Activated T-helper 1 cell treated with Interleukin-2 at 50 U/mL for 16 hours (primary cell): ENCODE data around the gene RGS14.
"Not testable (repeated sequence)": the region's sequence is repeated elsewhere in the genome, so short reads cannot be mapped to it uniquely, and the experiment has no call there.

Experiments used
- DNase-seq: peaks from one replicate; pipeline ENCODE4 v3.0.0-alpha.2; 2020; ENCODE audit warnings: low read depth

Gene RGS14

DNA sequence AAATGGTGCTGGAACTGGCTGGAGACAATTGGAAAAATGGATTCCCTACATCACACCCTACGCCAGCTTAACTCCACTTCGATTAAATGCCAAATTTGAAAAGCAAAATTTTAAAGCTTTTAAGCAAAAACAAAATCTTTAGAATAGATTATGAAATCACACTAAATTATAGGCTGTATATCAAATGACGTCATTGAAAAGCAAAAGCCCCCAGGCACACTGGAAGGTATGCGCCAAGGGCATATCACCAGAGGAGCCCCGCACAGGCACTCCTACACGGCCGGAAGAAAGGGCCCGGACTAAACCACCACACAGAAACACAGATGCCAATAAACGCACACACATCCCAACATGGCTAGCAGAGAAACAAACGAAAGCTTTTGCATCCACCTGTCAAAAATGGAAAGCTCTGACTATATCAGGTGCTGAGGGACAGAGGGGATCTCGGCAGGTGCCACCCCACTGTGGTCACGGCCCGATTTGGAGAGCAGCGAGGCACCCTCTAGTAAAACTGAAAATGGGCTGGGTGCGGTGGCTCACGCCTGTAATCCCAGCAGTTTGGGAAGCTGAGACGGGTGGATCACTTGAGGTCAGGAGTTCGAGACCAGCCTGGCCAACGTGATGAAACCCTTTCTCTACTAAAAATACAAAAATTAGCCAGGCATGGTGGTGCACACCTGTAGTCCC, 29.0 kb upstream of the RGS14 start:
- no peak for DNase-seq

DNA sequence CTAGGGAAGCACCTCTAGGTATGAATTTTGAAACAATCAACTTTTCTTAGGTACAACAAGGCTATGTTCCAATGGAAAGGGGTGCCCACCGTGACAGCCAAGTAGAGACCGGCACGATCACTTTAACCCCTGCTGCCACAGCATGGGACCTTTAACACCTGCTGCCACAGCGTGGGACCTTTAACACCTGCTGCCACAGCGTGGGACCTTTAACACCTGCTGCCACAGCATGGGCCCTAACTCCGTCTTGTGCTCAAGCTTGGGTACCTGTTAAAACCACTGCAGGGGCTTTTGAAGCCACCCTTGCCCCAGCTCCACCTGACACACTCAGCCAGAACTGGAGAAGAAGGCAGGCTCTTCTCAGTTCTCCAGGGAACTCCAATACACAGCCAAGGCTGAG, 27.8 kb upstream of the RGS14 start:
- no peak for DNase-seq

DNA sequence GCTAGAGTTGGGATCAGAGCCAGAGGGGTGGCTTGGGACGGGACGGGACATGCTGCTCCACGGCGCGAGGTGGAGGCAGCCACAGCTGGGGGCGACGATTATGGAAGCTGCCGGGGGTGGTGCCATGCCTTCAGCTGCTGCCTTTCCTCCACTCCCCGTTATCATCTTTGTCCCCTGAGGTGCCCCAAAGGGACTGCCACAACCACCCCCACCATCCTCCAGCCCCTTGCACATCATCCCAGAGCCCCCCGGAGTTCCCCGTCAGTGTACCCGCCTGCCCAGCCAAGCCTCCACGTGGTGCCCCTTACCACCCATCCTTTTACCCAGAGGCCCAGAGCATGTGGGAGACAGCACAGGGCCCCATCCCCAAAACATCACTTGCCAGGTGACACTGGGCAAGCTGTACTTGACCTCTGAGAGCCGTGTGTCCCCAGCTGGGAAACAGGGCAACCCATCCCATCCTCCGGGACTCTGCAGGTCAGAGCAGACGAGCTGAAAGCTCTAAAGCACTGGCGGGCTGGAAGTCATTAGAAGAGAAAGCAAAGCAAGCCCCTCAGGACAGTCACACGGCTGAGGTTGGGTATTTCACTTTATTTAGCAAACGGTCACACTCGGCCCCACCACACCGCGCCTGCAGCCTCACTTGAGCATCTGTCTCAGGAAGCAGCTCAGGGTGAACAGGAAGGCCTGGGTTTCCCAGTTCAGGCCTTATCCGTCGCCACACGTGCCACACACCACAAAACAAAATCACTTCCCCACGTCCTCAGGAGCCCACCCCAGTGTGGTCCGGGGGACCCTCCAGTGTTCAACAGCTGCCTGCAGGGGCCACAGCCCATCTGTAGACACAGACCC, 26.5 kb upstream of the RGS14 start:
- DNase-seq: no peak

DNA sequence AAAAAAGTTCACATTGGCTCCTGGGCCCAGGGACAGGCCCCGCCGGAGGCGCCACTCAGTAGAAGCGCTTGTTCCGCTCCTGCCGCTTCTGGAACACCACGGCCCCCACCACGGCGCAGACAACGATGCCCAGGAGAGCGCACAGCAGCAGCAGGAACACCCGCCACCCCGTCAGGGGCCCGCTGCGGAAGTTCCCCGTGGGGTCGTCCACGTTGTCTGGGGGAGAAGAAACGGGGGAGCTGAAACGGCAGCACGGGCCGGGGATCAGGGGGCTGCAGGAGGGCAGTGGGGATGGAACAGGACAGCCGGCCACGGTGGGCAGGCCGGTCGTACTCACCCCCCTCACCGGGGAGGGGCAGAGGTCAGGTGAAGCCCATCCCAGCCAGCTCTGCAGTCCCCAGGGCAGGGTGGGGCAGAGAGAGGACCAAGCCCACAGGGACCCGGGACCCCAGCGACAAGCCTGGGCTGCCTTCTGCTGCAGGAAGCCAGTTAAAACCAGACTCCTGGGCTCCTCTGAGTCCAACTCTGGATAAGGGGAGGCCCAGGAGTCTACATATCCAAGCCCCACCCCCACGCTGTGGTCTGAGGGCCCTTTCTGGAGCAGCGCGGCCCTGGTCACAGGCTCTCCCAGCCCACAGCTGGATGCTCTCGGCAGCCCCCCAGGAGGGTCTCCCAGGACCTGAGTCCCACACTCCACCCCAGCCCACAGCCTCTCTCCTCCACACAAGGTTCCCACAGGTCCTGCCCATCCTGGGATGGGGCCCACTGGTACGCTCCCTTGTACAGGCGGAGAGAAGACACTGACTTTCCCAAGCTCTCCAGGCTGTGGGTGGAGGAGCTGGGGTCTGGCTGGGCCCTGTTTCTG, 25.5 kb upstream of the RGS14 start:
- DNase-seq: no peak

DNA sequence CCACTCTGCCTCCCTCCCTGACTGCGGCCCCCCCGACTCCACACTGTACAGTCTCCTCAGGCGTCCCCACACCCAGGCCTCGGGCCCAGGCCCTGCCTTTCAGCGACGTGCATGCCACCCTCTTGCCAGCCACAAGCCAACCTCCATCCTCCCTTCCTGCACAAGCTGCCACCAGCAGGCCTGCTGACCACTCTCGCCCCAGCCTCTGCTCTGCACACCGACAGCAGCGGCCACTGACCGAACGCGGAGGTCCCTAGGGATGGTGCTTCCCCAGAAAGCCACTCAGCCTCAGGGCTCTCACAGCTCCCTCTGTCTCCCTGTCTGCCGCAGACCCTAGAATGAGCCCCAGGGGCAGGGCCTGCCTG, 24.8 kb upstream of the RGS14 start:
- DNase-seq: no peak

DNA sequence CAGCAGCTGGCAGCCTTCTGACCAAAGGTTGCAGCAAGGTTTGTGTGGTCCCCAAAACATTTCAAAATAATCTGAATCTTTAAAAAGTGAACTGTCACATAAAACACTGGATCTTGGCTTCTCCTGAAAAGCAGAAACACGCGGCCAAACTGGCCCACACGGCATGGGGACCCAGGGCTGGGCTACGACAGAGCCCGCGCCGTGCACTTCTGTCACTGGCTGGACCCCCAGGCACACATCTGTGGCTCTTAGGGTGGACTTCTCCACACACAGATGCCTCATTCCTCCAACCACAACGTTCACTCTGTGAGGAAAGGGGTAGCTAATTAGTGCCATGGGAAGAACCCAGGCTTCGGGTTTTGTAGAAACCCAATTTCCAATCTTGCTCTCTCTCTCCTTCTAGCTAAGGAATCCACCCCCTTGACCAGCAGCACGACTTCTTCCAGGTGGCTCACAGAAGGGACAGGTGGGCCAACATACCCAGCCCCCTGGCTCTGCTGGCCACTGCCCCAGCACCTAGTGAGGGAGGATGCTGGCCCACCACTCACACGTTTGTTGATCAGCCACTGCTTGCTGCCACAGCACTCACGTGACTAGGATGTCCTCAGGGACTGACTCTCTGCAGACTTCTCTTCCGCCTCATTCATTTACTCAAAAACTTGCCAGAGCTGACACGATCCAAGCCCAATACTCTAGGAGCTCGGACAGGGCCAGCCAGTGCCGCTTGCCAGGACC, 24.1 kb upstream of the RGS14 start:
- no peak for DNase-seq

DNA sequence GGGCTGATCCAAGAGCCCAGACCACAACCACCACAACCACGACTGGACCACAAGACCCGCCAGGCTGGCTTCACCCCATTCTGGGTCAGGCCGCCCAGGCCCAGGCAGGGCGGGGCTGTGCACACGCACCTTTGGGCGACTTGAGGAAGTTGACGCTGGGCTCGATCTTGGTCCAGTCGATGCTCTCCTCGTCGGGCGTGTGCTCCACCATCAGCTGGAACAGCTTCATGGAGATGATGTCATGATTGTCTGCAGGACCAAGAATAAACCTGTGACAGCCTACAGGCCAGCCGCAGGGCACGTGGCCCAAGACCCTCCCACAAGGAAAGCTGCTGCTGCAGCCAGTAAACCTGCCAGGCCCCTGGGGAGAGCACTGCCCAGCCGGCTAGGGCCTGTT, 23.6 kb upstream of the RGS14 start:
- no peak for DNase-seq

DNA sequence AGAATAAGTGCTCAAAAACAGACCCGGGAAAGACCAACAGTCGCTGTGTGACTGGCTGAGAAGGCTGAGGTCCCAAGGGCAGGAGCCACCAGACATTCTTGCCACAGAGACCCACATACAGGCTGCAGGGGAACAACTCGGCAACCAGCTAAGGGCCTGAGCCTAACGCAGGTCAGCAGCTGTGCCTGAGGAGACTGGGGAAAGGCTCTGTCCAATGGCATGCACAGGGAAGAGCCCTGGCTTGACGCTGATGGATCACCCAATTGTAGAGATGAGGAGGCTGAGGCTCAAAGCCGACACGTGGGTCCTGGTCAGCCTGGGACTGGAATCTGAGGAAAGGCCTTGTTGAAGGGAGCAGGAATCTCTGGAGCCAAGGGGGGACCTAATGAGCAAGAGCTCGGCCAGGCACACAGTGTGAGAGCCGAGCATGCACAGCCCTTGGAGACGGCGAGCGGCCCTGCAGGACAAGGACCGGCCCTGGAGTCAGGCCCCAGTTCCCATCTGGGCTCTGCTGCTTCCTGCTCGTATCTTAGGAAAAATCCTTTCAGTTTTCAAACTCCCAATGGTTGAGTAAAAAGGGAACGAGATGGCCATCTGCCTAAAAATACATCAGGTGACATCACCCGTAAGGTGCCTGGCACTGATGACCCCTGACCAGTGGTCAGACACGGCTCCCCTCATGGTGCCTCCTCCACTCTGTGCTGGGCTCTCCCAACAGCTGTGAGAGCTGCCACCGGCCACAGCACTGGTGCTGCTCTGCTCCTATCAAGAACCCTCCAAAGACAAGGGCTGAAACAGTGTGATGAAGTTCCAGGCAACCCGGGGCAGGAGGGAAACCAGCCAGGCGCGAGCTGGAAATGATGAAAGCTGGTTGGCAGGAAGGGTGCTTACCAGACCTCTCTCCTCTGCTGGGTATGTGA, 22.7 kb upstream of the RGS14 start:
- no peak for DNase-seq

DNA sequence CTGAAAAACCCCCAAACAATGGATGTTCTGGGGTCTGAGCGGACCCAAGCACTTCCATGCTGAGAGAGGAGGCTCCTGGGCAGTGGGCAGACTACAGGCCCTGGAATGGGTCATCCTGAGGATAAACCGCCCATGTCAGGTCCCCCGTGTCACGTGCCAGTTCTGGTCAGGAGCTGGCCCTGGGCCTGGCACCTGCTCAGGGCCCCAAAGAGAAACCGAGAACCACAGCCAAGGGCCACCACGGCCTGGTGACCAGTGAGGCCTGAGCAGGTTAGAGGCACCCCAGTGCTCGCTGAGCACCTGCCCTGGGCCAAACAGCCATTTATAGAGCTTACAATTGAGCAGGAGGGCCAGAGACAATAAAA, 22.0 kb upstream of the RGS14 start:
- no peak for DNase-seq

DNA sequence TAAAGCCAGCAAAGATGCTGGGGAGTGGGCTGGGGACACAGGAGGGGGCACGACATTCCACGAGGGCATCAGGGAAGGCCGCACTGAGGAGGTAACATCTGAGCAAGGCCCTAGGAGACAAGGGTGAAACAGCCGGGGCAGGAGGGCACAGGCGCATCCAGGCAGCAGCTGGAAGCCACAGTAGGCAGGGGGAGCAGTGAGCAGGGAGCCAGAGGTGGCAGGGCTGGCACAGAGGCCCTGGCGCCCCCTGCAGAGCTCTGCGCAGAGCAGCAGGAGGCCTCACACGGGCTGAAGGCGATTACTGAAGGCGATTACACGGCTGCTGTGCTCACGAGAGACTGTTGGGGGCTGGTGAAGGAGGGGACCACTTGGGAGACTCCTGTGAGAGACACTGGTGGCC, 21.6 kb upstream of the RGS14 start:
- DNase-seq: no peak

DNA sequence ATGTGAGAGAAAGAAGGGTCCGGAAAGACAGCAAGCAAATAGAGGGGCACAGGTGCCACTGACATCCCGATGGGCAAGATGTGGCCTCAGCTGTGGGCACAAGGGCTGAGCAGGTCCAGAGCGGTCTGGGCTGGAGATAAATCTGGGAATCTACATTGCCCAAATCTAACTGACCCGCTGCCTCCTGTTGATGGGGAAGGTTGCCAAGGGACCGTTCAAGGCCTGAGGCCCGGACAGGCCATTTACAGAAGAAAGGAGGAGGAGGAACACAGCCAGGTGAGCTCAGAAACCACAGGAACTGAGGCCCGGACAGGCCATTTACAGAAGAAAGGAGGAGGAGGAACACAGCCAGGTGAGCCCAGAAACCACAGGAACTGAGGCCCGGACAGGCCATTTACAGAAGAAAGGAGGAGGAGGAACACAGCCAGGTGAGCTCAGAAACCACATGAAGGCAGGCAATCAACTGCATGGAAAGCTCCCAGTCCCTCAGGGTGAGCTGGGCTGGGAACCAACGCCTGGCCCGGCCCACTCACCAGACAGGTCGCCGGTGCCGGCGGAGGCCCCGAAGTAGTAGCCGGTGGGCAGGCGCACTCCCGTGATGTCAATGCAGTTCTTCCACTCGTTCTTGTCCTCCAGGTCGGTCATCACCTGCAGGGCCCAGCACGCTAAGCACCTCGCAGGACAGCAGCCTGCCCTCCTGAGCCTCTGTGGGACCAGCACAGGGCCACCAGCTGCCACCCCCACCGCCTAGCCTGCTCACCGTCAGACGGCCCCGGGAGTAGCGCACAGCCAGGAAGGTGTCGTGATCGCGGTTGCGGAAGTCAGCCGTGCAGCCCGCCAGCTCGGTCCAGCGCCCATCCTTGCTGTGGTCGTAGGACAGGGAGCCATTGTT, 20.9 kb upstream of the RGS14 start:
- DNase-seq: no peak

DNA sequence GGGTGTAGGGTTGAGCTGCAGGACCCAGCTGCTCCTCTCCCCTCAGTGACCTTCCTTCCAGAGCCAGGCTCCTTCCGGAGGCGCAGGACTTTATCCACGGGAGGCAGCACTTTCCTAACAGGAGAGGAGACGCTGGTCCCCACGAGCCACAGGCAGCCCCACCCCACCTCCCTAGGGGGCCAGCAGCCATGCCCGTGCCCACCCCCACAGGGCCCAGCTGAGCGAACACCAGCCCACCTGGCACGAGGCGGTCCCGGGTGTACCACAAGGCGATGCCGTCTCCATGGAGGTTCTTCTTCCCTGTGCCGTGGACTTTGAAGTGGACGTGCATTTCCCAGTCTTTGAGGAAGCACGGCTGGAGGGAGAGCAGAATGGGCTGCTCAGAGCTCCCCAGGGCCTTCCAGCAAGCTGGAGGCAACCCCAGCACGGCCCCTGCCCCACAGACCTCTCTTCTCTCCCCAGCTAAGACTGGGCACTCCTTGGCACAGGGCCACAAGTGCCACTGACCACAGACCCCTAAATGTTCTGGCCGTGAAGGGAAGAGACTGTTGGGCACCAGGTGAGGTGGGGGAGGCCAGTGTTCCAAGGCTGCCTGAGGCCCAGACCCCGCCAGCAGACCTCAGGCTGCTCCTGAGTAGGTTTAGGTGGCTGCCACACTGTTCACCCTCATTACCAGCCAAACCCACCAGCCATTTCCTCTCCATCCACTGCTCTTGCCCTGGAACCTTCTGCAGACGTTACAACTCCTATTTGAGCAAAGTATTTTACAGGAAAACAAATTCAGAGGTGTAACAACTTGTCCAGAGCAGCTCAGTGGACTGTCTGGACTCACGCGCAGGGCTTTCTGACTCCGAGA, 19.2 kb upstream of the RGS14 start:
- DNase-seq: no peak

DNA sequence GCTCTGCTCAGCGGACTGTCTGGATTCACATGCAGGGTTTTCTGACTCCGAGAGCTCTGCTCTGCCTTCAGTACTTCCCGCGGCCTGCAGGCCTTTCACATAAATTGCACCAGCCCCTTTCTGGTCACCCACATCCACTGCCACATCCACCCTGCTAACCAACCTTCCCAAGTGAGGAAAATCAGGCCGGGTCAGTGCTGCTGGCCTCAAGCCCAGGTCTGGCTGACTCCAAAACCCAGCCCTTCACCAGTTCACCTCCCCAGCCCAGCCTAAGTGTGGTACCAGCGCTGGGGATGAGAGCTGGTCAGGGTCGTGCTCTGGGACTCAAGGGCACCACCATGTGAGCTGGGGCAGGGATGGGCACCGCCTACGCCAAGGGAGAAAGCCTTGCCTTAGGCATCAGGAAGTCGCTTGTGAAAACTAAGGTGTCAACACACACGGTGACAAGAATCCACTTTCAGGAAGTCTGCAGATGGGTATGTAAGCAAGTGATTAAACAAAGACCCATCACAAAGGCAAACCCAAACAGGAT, 18.6 kb upstream of the RGS14 start:
- DNase-seq: no peak

DNA sequence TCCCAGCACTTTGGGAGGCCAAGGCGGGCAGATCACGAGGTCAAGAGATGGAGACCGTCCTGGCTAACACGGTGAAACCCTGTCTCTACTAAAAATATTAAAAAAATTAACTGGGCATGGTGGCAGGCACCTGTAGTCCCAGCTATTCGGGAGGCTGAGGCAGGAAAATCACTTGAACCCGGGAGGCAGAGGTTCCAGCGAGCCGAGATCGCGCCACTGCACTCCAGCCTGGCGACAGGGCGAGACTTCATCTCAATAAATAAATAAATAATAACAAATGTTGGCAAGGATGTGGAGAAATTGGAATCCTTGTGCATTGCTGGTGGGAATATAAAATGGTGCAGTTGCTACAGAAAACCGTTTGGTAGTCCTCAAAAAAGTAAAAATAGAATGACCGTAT, 14.7 kb upstream of the RGS14 start:
- DNase-seq: not testable (repeated sequence)

DNA sequence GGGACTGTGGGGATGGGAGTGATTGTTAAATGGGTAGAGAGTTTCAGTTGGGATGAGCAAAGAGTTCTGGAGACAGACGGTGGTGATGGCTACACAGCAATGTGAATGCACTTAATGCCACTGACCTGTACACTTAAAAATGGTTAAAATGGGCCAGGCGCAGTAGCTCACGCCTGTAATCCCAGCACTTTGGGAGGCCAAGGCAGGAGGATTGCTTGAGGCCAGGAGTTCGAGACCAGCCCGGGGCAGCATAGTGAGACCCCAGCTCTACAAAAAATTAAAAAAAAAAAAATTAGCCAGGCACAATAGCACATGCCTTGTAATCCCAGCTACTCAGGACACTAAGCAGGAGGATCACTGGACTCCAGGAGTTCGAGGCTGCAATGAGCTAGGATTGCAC, 13.9 kb upstream of the RGS14 start:
- no peak for DNase-seq

DNA sequence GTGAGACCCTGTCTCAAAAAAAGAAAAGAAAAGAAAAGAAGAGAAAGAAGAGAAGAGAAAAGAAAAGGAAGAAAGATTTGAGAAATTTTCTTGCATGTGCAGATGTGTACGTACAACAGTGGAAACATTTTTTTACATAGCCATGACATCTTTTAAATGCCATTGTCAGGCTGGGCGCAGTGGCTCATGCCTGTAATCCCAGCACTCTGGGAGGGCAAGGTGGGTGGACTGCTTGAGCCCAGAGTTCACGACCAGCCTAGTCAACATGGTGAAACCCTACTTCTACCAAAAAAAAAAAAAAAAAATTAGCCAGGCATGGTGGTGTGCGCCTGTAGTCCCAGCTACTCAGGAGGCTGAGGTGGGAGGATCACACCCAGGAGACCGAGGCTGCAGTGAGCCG, 12.8 kb upstream of the RGS14 start:
- no peak for DNase-seq

DNA sequence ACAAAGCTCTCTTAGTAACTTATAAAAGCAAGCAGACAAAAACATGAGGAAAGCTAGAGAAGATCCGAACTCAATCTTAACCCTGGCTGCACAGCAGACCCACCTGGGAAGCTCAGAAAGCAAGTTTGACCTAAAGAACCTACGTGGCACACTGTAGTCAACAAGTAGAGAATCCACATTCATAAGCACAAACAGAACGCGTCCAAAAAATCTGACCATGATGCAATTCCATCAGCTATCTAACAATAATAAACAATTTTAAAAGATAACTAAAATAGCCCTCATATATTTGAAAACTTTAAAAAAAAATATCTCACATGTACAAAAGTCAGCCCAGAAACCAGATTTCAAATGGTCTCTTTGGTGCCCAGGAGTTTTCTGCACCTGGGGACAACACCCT, 10.9 kb upstream of the RGS14 start:
- no peak for DNase-seq

DNA sequence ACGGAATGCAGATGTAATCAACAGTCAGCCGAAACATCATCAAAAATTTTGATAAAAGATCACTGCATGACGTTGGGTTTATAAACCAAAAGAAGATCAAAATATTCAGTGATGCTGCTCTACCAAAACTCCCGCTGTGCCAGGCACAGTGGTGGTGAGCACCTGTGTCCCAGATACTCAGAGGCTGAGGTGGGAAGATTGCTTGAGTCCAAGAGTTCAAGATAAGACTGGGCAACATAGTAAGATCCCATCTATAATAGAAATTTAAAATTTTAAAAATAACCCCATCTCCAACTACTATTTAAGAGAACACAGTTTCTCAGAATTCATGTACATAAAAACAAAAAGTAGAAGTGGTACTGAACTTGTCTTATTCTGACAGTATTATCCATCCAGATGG, 10.0 kb upstream of the RGS14 start:
- no peak for DNase-seq

DNA sequence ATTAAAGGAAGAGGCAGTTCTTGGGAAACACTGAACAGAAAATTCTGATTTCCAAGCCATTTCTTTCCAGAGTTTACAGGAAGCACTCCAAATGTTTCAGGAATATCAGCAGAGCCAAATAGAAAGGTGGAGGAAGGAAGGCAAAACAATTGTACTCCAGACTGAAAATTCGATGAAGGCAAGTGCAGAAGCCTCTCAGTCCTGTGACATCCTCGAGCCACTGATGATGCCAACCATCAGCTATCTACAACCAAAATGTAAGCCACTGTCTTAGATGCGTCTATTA, 8.4 kb upstream of the RGS14 start:
- no peak for DNase-seq
